ENCODE results near the gene PAX5.

The PAX5 gene

GRCh38 chr9:37005517-37006140 lies 28.4 kb downstream of the PAX5 start:
- no peaks in the 10 kb centered on the region for H3K4me1 ChIP-seq (ENCODE audit: low read depth, poor library complexity, severe bottlenecking)
- no peak overlapping the region for H2AFZ ChIP-seq (ENCODE audit: low read depth)
- no peaks in the 10 kb centered on the region for H3K36me3 ChIP-seq (ENCODE audit: insufficient read depth)
- no peak overlapping the region for H3K4me3 ChIP-seq (IDR thresholded peaks at IDR 0.05; ENCODE audit: insufficient read depth, low read depth, low read length)
- no peak overlapping the region for H3K4me2 ChIP-seq
- TF ChIP-seq CTCF (conservative IDR thresholded peaks at IDR 0.05; ENCODE audit: low read depth, low read length): no peak
- no peak overlapping the region for H3K27ac ChIP-seq
- H3K27me3 ChIP-seq (ENCODE audit: insufficient read depth, low read depth): no peaks in the 10 kb centered on the region
- H4K20me1 ChIP-seq (ENCODE audit: insufficient read depth): no peaks in the 10 kb centered on the region
- H3K9ac ChIP-seq: no peak overlapping the region
- no peaks in the 10 kb centered on the region for H3K79me2 ChIP-seq (ENCODE audit: insufficient read depth, low read depth)

GRCh38 chr9:37004424-37004935 lies 29.6 kb downstream of the PAX5 start:
- Histone ChIP-seq H3K36me3 (ENCODE audit: insufficient read depth) (no peaks in the 10 kb centered on the region), H3K4me1 (ENCODE audit: low read depth, poor library complexity, severe bottlenecking) (no peaks in the 10 kb centered on the region), H3K27me3 (ENCODE audit: insufficient read depth, low read depth) (no peaks in the 10 kb centered on the region), H3K4me3 (IDR thresholded peaks at IDR 0.05; ENCODE audit: insufficient read depth, low read depth, low read length) (no peak overlapping the region), H3K4me2 (no peak overlapping the region), H3K9ac (no peak overlapping the region), H4K20me1 (ENCODE audit: insufficient read depth) (no peaks in the 10 kb centered on the region), H2AFZ (ENCODE audit: low read depth) (no peak overlapping the region), H3K27ac (no peak overlapping the region), H3K79me2 (ENCODE audit: insufficient read depth, low read depth) (no peaks in the 10 kb centered on the region)
- no peak for TF ChIP-seq CTCF (conservative IDR thresholded peaks at IDR 0.05; ENCODE audit: low read depth, low read length)

GRCh38 chr9:37002413-37003217 lies 31.5 kb downstream of the PAX5 start:
- Histone ChIP-seq H4K20me1 (ENCODE audit: insufficient read depth) (no peaks in the 10 kb centered on the region), H3K4me2 (no peak overlapping the region), H3K36me3 (ENCODE audit: insufficient read depth) (no peaks in the 10 kb centered on the region), H3K27me3 (ENCODE audit: insufficient read depth, low read depth) (no peaks in the 10 kb centered on the region), H3K27ac (no peak overlapping the region), H3K4me1 (ENCODE audit: low read depth, poor library complexity, severe bottlenecking) (no peaks in the 10 kb centered on the region), H2AFZ (ENCODE audit: low read depth) (no peak overlapping the region), H3K9ac (no peak overlapping the region), H3K79me2 (ENCODE audit: insufficient read depth, low read depth) (no peaks in the 10 kb centered on the region), H3K4me3 (IDR thresholded peaks at IDR 0.05; ENCODE audit: insufficient read depth, low read depth, low read length) (no peak overlapping the region)
- no peak for TF ChIP-seq CTCF (conservative IDR thresholded peaks at IDR 0.05; ENCODE audit: low read depth, low read length)

- no peak overlapping the region for H3K9ac ChIP-seq
- no peak overlapping the region for H3K4me2 ChIP-seq
- no peak overlapping the region for H3K27ac ChIP-seq
- no peaks in the 10 kb centered on the region for H3K36me3 ChIP-seq (ENCODE audit: insufficient read depth)
- no peaks in the 10 kb centered on the region for H4K20me1 ChIP-seq (ENCODE audit: insufficient read depth)
- H3K79me2 ChIP-seq (ENCODE audit: insufficient read depth, low read depth): no peaks in the 10 kb centered on the region
- H3K4me3 ChIP-seq (IDR thresholded peaks at IDR 0.05; ENCODE audit: insufficient read depth, low read depth, low read length): no peak overlapping the region
- no peak overlapping the region for H2AFZ ChIP-seq (ENCODE audit: low read depth)
- TF ChIP-seq CTCF (conservative IDR thresholded peaks at IDR 0.05; ENCODE audit: low read depth, low read length): no peak
- H3K27me3 ChIP-seq (ENCODE audit: insufficient read depth, low read depth): no peaks in the 10 kb centered on the region
- H3K4me1 ChIP-seq (ENCODE audit: low read depth, poor library complexity, severe bottlenecking): no peaks in the 10 kb centered on the region
These were observed 32.0 kb downstream of the PAX5 start for GRCh38 chr9:37002036-37002412.

Data from KMS-11 (cell line).